GM18519 (cell line): ENCODE measurements around the gene ACY1.
"Not testable (repeated sequence)": the region's sequence is repeated elsewhere in the genome, so short reads cannot be mapped to it uniquely, and the experiment has no call there.

ENCODE experiments used
- ATAC-seq: cut with Tn5 transposase; IDR thresholded peaks from one replicate; pipeline ENCODE4 v1.9.1; 2021; ENCODE audit warnings: mild to moderate bottlenecking, moderate library complexity; ENCODE audit not compliant: unreplicated experiment, low FRiP score

Gene ACY1

GRCh38 chr3:51980253-51980652 lies 3.1 kb upstream of the ACY1 start:
- no peak for ATAC-seq

- ATAC-seq, result peak; percentile 20
Observed at GRCh38 chr3:51982352-51982837, 940 bp upstream of the ACY1 start.

- ATAC-seq, result no peak
Observed at GRCh38 chr3:51983578-51984268, 388 bp downstream of the ACY1 start.

DNA sequence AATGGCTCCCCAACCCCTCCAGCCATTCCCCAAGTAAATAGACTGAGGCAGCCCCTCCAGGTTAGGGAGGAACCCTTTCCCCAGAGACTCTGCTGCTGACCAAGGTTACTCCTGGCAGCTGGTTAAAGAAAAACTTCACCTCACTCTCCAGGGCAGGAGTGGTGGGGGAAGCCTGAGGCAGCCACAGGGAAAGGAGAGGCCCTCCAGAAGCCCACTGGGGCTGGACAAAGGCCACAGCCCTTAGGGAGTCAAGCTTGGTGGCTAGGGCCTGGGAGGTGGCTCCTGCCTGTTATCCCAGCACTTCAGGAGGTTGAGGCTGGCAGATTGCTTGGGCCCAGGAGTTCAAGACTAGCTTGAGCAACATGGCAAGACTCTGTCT lies 923 bp downstream of the ACY1 start:
- ATAC-seq, result no peak

- ATAC-seq, result no peak
Observed at GRCh38 chr3:51985063-51985462, 1.7 kb downstream of the ACY1 start.

DNA sequence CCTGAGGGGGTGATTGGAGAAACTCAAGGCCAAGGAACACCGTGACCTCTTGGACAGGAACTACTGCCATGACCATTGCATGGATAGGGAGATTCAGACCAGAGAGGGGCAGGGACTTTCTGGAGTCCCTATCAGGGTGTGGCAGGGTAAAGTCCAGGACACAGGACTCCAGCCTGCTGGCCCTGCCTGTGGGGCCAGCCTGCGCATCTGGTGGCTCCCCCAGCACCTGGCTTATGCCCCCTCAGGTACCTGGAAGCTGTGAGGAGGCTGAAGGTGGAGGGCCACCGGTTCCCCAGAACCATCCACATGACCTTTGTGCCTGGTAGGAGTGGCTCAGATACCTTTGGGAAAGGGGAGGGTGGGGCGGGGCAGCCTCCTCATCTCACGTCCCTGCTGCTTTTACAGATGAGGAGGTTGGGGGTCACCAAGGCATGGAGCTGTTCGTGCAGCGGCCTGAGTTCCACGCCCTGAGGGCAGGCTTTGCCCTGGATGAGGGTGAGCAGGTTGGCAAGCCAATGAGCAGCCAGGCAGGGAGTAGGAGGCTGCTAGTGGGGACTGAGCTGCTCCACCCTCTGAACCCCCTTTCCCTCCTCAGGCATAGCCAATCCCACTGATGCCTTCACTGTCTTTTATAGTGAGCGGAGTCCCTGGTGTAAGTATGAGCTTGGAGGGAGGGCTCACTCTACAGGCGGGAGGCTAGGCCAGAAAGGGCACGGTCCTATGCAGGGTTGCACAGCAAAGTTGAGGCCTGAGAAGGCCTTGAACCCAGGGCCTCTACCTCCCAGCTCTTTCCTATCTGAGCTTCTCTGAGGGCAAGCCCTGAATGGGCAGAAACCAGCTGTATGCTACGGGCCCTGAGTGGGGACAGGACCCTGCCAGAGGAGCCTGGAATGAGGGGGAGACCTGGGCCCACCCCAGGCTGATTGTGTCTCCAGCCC lies 2.9 kb downstream of the ACY1 start:
- no peak for ATAC-seq

DNA sequence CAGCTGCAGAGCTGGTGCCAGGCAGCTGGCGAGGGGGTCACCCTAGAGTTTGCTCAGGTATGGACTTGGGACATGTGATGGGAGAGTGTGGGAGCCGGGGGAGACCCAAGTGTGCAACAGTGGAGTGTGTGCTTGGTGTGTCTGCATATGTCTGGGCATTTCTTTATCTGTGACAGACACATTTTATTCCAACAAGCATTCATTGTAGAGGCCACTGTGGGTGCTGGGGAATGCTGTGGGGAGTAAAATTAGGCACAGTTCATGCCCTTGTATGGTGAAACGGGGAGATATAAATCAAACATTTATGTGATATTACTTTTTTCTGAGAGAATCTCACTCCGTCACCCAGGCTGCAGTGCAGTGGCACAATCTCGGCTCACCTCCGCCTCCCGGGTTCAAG lies 4.2 kb downstream of the ACY1 start:
- no peak for ATAC-seq

DNA sequence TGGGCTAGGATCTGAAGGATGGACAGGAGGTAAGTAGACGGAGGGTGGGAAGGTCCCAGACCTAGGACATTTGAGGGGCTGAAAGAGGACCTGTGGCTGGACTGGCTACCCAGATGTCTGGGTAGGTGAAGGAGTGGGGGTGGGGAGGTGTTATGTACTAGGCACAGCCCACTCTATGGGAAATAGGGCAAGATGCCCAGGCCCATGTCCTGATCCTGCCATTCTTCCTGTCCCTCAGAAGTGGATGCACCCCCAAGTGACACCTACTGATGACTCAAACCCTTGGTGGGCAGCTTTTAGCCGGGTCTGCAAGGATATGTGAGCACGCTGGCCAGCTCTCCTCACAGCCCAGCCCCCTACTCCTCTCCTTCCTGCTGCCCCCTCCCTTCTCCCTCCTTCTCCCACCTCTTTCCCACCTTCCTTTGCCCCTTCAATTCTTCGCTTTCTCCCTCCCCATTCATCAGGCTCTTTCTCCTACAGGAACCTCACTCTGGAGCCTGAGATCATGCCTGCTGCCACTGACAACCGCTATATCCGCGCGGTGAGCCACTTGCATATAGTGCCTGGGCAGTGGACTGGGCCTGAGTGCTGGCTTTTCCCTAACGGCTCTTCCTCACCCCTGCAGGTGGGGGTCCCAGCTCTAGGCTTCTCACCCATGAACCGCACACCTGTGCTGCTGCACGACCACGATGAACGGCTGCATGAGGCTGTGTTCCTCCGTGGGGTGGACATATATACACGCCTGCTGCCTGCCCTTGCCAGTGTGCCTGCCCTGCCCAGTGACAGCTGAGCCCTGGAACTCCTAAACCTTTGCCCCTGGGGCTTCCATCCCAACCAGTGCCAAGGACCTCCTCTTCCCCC lies 5.2 kb downstream of the ACY1 start:
- no peak for ATAC-seq

GRCh38 chr3:51990501-51990971 lies 7.2 kb downstream of the ACY1 start:
- not testable (repeated sequence) for ATAC-seq

DNA sequence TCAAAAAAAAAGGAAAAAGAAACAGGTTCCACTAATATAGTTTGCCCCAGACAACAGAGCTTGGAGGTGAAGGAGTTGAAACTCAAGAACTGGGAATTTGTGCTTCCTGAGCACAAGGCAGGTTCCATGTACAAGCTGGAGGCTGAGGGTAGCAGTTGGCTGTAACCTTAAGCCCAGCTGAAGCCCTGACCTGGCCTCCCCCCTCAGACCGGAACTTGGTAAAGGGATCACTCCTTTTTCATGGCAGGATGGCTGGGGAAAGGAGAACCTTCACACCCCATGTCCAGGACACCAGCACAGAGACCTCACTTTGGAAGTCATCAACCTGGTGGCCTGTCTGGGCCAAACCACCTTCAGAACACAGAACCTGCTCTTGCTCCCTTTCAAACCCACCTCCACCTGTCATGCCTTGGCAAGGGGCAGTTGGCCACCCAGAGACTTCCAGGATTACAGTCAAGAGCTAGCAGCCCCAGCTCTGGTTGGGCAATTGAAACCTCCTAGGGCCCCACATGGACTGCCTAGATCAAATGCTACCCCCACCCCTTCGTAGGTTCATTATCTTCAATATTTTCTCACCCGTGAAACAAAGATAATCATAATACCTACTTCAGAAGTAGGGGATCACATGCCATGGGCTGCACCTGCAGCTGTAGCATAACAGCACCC lies 8.8 kb downstream of the ACY1 start:
- ATAC-seq, result no peak

DNA sequence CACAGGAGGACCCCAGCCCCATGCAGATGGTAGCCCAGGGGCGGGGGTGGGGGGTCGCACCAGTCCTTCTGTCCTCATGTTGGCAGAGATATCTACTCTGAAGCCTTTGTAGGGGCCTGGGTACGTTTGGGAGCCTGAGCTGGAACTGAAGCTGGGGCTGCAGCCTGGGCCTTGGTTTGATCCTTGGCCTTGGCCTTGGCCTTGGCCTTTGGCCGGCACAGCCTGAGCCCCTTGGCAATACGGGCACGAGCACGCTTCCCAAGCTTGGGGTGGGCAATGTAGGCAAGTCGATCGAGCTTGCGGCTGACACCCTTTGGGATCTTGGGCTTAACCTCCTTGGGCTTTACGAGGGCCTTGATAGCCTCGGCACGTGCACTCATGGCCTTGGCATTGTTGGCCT lies 10.3 kb downstream of the ACY1 start:
- ATAC-seq, result not testable (repeated sequence)

- no peak for ATAC-seq
Observed at GRCh38 chr3:51994530-51994929, 11.2 kb downstream of the ACY1 start.

DNA sequence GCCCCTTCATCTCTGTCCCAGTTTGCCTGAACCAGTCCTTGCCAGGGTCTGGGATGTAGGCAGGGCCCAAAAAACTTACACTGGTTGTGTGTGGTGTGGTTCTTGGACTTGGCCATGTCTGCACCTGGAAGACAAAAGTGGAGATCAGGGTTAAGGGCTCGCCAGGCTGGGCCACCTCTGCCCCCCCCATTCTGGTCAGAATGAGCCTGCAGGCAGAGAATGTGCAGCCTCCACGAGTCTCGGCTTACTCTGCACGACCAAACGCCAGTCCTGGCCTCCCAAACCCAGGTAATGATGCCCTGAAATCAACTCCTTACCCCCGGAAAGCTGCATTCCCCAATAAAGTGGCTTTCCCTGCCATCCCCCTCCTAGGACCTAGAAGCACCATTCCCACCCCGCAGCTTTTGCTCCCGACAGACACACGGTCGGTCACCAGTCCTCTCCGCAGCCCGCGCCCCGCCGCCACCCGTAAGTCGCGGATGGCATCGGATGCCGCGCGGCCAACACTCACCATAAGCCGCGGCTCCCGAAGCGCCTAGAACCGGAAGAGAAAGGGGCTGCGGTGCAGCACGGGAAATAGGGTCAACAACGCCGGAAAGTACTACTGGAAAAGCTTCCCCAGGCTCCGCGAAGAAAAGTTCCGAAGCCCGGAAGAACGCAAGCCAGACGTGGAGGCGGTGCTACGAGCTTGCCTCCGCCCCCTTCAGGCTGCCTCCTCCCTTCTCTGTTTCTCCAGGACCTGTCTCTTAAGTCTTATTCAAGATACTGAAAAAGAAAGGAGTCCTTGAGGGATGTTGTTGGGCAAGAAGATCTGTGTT lies 12.2 kb downstream of the ACY1 start, which contains the start of gene RPL29:
TSS of gene RPL29 (minus strand) at position 550 of the 818 bp plus-strand sequence. CDS start at position 116, 434 bp downstream.
- peak; percentile 59 for ATAC-seq

DNA sequence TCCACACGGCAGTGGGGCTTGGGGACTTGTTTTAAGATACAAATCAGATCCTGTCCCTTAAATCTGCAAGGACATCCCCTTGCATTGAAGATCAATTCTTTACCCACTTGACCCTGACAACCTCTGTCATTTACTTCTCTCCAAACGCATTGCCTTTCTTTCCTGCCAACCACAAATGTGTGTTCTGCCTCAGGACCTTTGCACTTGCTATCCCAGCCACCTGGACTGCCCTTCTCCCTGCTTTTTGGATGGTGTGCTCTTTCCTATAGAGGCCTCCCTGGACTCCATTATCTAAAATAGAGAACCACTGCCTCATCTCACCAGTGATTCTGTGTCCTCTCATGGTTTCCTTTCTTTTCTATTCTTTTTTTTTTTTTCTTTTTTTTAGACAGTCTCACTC lies 13.8 kb downstream of the ACY1 start:
- ATAC-seq, result no peak

- ATAC-seq, result no peak
Observed at GRCh38 chr3:51997935-51998596, 14.7 kb downstream of the ACY1 start.

DNA sequence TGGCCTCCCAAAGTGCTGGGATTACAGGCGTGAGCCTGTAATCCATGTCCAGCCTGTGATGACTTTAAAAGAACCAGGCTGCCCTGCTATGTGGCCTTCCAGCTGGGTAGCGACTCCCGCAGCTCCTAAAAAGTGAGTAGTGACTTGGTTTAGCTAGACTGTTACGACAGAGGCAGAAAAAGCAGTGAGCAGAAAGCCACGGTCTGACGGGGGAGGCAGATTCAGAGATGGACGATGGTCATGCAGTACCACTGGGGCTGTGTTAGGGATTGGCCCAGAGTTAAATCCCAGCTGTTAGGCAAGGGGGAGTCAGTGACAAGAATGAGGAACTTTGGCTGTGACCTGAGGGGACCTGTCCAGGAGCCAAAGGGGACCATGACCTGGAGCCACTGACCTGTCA lies 15.4 kb downstream of the ACY1 start:
- ATAC-seq, result no peak

- ATAC-seq, result no peak
Observed at GRCh38 chr3:51999846-52000245, 16.5 kb downstream of the ACY1 start.

GRCh38 chr3:52001443-52001974 lies 18.2 kb downstream of the ACY1 start:
- ATAC-seq, result no peak
